GM12878 (cell line): Measurements from ENCODE around the gene PRRC2B. TPM values are rescaled to one million over a fixed set of nuclear protein-coding genes. Genes with fewer than 3 reads are reported as not detected.

Experiments
- ATAC-seq: fragments of 200-7000 bp; cut with Tn5 transposase; 3 replicates; pipeline ENCODE4 v1.9.1; 2020; ENCODE audit warnings: mild to moderate bottlenecking, moderate library complexity
- BruUV-seq: library from RNA; stranded (reverse); fragments of 400-500 nt; replicated peaks from 2 replicates; lab custom pipeline; 2021; lab: Mats Ljungman, UMichigan
- CTCF ChIA-PET: fragments of 300-600 bp; sonication (Branson Sonifier 250); formaldehyde crosslinking; extraction: SDS; loops from one replicate; lab custom pipeline; 2021; ENCODE audit warnings: inconsistent platforms; lab: Yijun Ruan, JAX
- POLR2A ChIA-PET: fragments of 350-600 bp; formaldehyde crosslinking; extraction: SDS; loops from one replicate; lab custom pipeline; 2021; ENCODE audit warnings: inconsistent platforms; lab: Charles Lee
- RAD21 ChIA-PET: fragments of 300-600 bp; sonication (Branson Sonifier 250); formaldehyde crosslinking; loops from one replicate; lab custom pipeline; 2023; ENCODE audit warnings: antibody characterized with exemption; ENCODE audit not compliant: unreplicated experiment; lab: Charles Lee
- SMC1A ChIA-PET: fragments of 300-600 bp; sonication (Branson Sonifier 250); formaldehyde crosslinking; loops from one replicate; lab custom pipeline; 2023; ENCODE audit not compliant: unreplicated experiment, uncharacterized antibody; lab: Charles Lee
- DNase-seq: peaks from one replicate; pipeline ENCODE4 v3.0.0-alpha.2; 2011; ENCODE audit warnings: low read depth, low spot score
- FAIRE-seq: peaks from 3 replicates; lab custom pipeline; 2011; peaks lifted over from hg19 to GRCh38; lab: Jason Lieb, UNC
- H2AFZ ChIP-seq: 2 replicates; pipeline ENCODE4 v1.6.0; 2011; ENCODE audit warnings: low read depth, low read length, control low read depth; ENCODE audit not compliant: control insufficient read depth
- H3K27ac ChIP-seq: 2 replicates; pipeline ENCODE4 v1.5.1; 2011; ENCODE audit warnings: control low read depth; ENCODE audit not compliant: control insufficient read depth, insufficient read depth
- H3K27me3 ChIP-seq, 2 experiments: replicated peaks in 1 of 2; 2 replicates each; pipeline versions ENCODE4 v1.6.0 to v1.6.1; 2011; ENCODE audit warnings: low read length in 1 of 2; ENCODE audit not compliant: control insufficient read depth in 2 of 2, insufficient read depth in 2 of 2
- H3K36me3 ChIP-seq, 2 experiments: 2 replicates each; pipeline ENCODE4 v1.5.1; 2011; ENCODE audit warnings: low read length in 1 of 2; ENCODE audit not compliant: control insufficient read depth in 2 of 2, insufficient read depth in 2 of 2
- H3K4me1 ChIP-seq: 2 replicates; pipeline ENCODE4 v1.6.1; 2011; ENCODE audit warnings: mild to moderate bottlenecking, low read length, moderate library complexity, mixed read lengths; ENCODE audit not compliant: control insufficient read depth, insufficient read depth
- H3K4me2 ChIP-seq: 2 replicates; pipeline ENCODE4 v1.6.0; 2011; ENCODE audit warnings: control low read depth; ENCODE audit not compliant: control insufficient read depth, insufficient read depth
- H3K4me3 ChIP-seq: fragments of 200-600 bp; sonication (generic); 2 replicates; pipeline ENCODE4 v1.5.1; 2016
- H3K79me2 ChIP-seq: 2 replicates; pipeline ENCODE4 v1.6.0; 2011; ENCODE audit warnings: low read length; ENCODE audit not compliant: control insufficient read depth, insufficient read depth
- H3K9ac ChIP-seq: 2 replicates; pipeline ENCODE4 v1.8.0; 2011; ENCODE audit warnings: low read length, control low read depth, mixed read lengths; ENCODE audit not compliant: control insufficient read depth, insufficient read depth
- H3K9me3 ChIP-seq: replicated peaks from 3 replicates; pipeline ENCODE4 v1.5.1; 2011; ENCODE audit warnings: mild to moderate bottlenecking, low read length; ENCODE audit not compliant: control insufficient read depth, insufficient read depth
- H4K20me1 ChIP-seq: 2 replicates; pipeline ENCODE4 v1.6.0; 2011; ENCODE audit not compliant: control insufficient read depth, insufficient read depth
- ATF3 ChIP-seq: IDR thresholded peaks from 2 replicates; pipeline ENCODE4 v1.6.1; 2011; ENCODE audit warnings: low read depth, mild to moderate bottlenecking, low read length, moderate library complexity, borderline replicate concordance; ENCODE audit errors: extremely low read depth
- CHD2 ChIP-seq: IDR thresholded peaks from 2 replicates; pipeline ENCODE4 v1.6.1; 2011; ENCODE audit warnings: low read depth, low read length, improper control_type of control experiment, borderline replicate concordance
- DPF2 ChIP-seq: fragments of 450-650 bp; IDR thresholded peaks from 2 replicates; pipeline ENCODE4 v1.6.1; 2017; ENCODE audit warnings: mild to moderate bottlenecking
- E4F1 ChIP-seq: fragments of 450-650 bp; IDR thresholded peaks from 2 replicates; pipeline ENCODE4 v1.6.1; 2018; ENCODE audit warnings: borderline replicate concordance, mild to moderate bottlenecking; ENCODE audit not compliant: partially characterized antibody
- EGR1 ChIP-seq, 2 experiments: IDR thresholded peaks; 1 replicate in 1 of 2; 2 replicates in 1 of 2; pipeline ENCODE4 v1.6.1; 2011 to 2012; ENCODE audit warnings: low read depth in 2 of 2, low read length in 2 of 2, borderline replicate concordance in 1 of 2, mild to moderate bottlenecking in 1 of 2, moderate library complexity in 1 of 2
- HDAC2 ChIP-seq: fragments of 200-600 bp; sonication (generic); IDR thresholded peaks from 2 replicates; pipeline ENCODE4 v1.6.1; 2017
- HDAC6 ChIP-seq: fragments of 200-600 bp; sonication (generic); IDR thresholded peaks from one replicate; pipeline ENCODE4 v1.8.0; 2017; ENCODE audit warnings: antibody characterized with exemption; ENCODE audit not compliant: unreplicated experiment
- HDGF ChIP-seq: fragments of 450-650 bp; IDR thresholded peaks from 2 replicates; pipeline ENCODE4 v1.6.1; 2016; ENCODE audit warnings: antibody characterized with exemption
- NR2C2 ChIP-seq: IDR thresholded peaks from 2 replicates; pipeline ENCODE4 v1.6.1; 2011; ENCODE audit warnings: borderline replicate concordance, low read depth; ENCODE audit not compliant: control insufficient read depth, insufficient read length
- NRF1 ChIP-seq: conservative IDR thresholded peaks from 2 replicates; pipeline ENCODE4 v1.6.1; 2011; ENCODE audit warnings: mild to moderate bottlenecking, low read depth, low read length, improper control_type of control experiment
- PAX5 ChIP-seq: IDR thresholded peaks from 2 replicates; pipeline ENCODE4 v1.6.1; 2011; ENCODE audit warnings: low read depth, low read length, borderline replicate concordance
- PBX3 ChIP-seq: IDR thresholded peaks from 2 replicates; pipeline ENCODE4 v1.6.1; 2011; ENCODE audit warnings: mild to moderate bottlenecking, low read depth, low read length, moderate library complexity; ENCODE audit not compliant: insufficient replicate concordance
- POLR2AphosphoS5 ChIP-seq: IDR thresholded peaks from 2 replicates; pipeline ENCODE4 v1.6.1; 2011; ENCODE audit warnings: mild to moderate bottlenecking, low read length, inconsistent platforms
- RAD21 ChIP-seq: IDR thresholded peaks from 2 replicates; pipeline ENCODE4 v1.6.1; 2011; ENCODE audit warnings: mild to moderate bottlenecking, low read depth, low read length, moderate library complexity; ENCODE audit not compliant: insufficient read depth
- RUNX3 ChIP-seq: IDR thresholded peaks from 2 replicates; pipeline ENCODE4 v1.6.1; 2012; ENCODE audit warnings: low read length, inconsistent platforms
- SMC3 ChIP-seq: IDR thresholded peaks from 2 replicates; pipeline ENCODE4 v1.6.1; 2011; ENCODE audit warnings: low read length, improper control_type of control experiment, borderline replicate concordance
- STAT3 ChIP-seq: IDR thresholded peaks from 2 replicates; pipeline ENCODE4 v1.6.1; 2011; ENCODE audit warnings: low read depth, low read length, improper control_type of control experiment
- TCF3 ChIP-seq: IDR thresholded peaks from 2 replicates; pipeline ENCODE4 v1.6.1; 2012; ENCODE audit warnings: low read depth, mild to moderate bottlenecking, low read length, borderline replicate concordance; ENCODE audit not compliant: insufficient read depth
- ZNF384 ChIP-seq: IDR thresholded peaks from 2 replicates; pipeline ENCODE4 v1.6.1; 2012; ENCODE audit warnings: low read depth, mild to moderate bottlenecking, low read length, improper control_type of control experiment, borderline replicate concordance
- ZSCAN29 ChIP-seq: fragments of 450-650 bp; IDR thresholded peaks from 2 replicates; pipeline ENCODE4 v1.6.1; 2017; ENCODE audit warnings: mild to moderate bottlenecking, moderate library complexity
- WGBS: methylation state at CpG from one replicate; pipeline ENCODE4 v1.1.6; 2016; ENCODE audit warnings: low lambda C conversion rate; ENCODE audit not compliant: insufficient replicate concordance, insufficient coverage; ENCODE audit errors: missing lambda C conversion rate; 5-methylcytosine and 5-hydroxymethylcytosine counted together
- in situ Hi-C: fragments of 300-500 bp; cut with MboI; formaldehyde crosslinking; loops from 9 replicates; pipeline ENCODE4 v1.14.3; 2018; ENCODE audit warnings: mixed read lengths
- intact Hi-C: fragments of 100-400 bp; cut with micrococcal nuclease; formaldehyde crosslinking; loops from one replicate; pipeline ENCODE4 v1.14.2; 2022; ENCODE audit not compliant: unreplicated experiment
- polyA plus RNA-seq, 11 experiments: library from polyadenylated mRNA; depleted of rRNA in 4 of 11; unstranded in 6 of 11; stranded (reverse) in 5 of 11; fragments of >200 nt; fragmentation: Nextera tagmentation in 4 of 11; fragmentation: Illumina TruSeq in 1 of 11; extraction: Ambion mirVana in 4 of 11; extraction: Trizol in 1 of 11; gene quantifications; 1 replicate in 1 of 11; 2 replicates in 10 of 11; pipeline versions ENCODE4 v1.2.1 to v1.2.3, GENCODE V29; 2011 to 2016; ENCODE audit warnings: inconsistent platforms in 2 of 11, missing spikeins in 2 of 11, low read depth in 1 of 11
- total RNA-seq, 4 experiments: library from RNA; depleted of rRNA in 3 of 4; stranded (reverse); fragments of >200 nt in 3 of 4; fragmentation: Illumina TruSeq in 1 of 4; extraction: Trizol in 1 of 4; gene quantifications; 2 replicates each; pipeline versions ENCODE4 v1.2.1 to v1.2.3, GENCODE V29; 2013 to 2021

Gene PRRC2B
- total and polyA plus RNA-seq, 10 of the 15 experiments (the other 5 are each of a cell fraction or from before 2014, with no cell fraction given): 0.84 to 155 (median 28.7) TPM

GRCh38 chr9:131459056-131459455 lies 65.2 kb downstream of the PRRC2B start (continued):
- TF ChIP-seq E4F1 (no peak), POLR2AphosphoS5 (0 out of 2 replicates have a peak, but pooled peaks have one; percentile 18), CHD2 (no peak), PBX3 (no peak)

- Histone ChIP-seq H3K36me3 (peaks cover 39 to 50% of the 10 kb centered on the region in 2 experiments), H4K20me1 (no peaks in the 10 kb centered on the region), H3K4me3 (no peak overlapping the region), H3K9ac (no peak overlapping the region), H3K27ac (no peak overlapping the region), H3K27me3 (no peaks in the 10 kb centered on the region), H3K4me2 (no peak overlapping the region), H3K4me1 (no peaks in the 10 kb centered on the region), H3K79me2 (no peaks in the 10 kb centered on the region), H2AFZ (no peak overlapping the region), H3K9me3 (no peaks in the 10 kb centered on the region)
- ATAC-seq: no peak
- no peak for TF ChIP-seq HDAC2
- no peak for TF ChIP-seq RAD21
- no peak for TF ChIP-seq NRF1
- TF ChIP-seq RUNX3: no peak
- no peak for TF ChIP-seq TCF3
- no peak for TF ChIP-seq ZNF384
- no peak for TF ChIP-seq ZSCAN29
- no peak for TF ChIP-seq ATF3
- TF ChIP-seq HDGF: no peak
- TF ChIP-seq STAT3: no peak
- no peak for TF ChIP-seq NR2C2
- TF ChIP-seq PAX5: no peak
- no peak for TF ChIP-seq HDAC6
- TF ChIP-seq DPF2: no peak
- no peak for TF ChIP-seq EGR1 (IDR thresholded peaks at IDR 0.05; ENCODE audit: borderline replicate concordance in 1 of 2, low read depth in 2 of 2, low read length in 2 of 2)
- no peak for TF ChIP-seq SMC3
- no TSS peak for BruUV-seq
- RAD21 ChIA-PET: no interaction called here
- intact Hi-C loops: no loop called here
- CTCF ChIA-PET: no interaction called here
- no peak for FAIRE-seq
- WGBS: 88% methylated on average over 1 of the region's 1 CpG
- SMC1A ChIA-PET: no interaction called here
- DNase-seq: no peak
- in situ Hi-C loops: no loop called here
- POLR2A ChIA-PET: interaction anchor here (0.6 kb wide), 1 partner anchor 304 kb away, joined by 5 read pairs; no protein-coding TSS in a partner anchor
These were observed 67.3 kb downstream of the PRRC2B start for GRCh38 chr9:131461166-131461565.
